HepG2 (cell line): ENCODE results near the gene ATP2B2. TPM values are rescaled to one million over a fixed set of nuclear protein-coding genes. Genes with fewer than 3 reads are reported as not detected.

ENCODE experiments used
- ATAC-seq: fragments of 200-7000 bp; cut with Tn5 transposase; 3 replicates; pipeline ENCODE4 v1.9.1; 2020; ENCODE audit warnings: mild to moderate bottlenecking, moderate library complexity
- BruUV-seq: library from RNA; stranded (reverse); fragments of 400-500 nt; replicated peaks from 2 replicates; lab custom pipeline; 2021; lab: Mats Ljungman, UMichigan
- CTCF ChIA-PET: fragments of 300-600 bp; formaldehyde crosslinking; extraction: SDS; loops from one replicate; lab custom pipeline; 2021; ENCODE audit warnings: low total read pairs, inconsistent platforms, low intra/inter-chr PET ratio; lab: Yijun Ruan, JAX
- POLR2A ChIA-PET: fragments of 350-600 bp; sonication (Branson Sonifier 250); formaldehyde crosslinking; loops from one replicate; lab custom pipeline; 2020; ENCODE audit warnings: antibody characterized with exemption, inconsistent platforms; lab: Yijun Ruan, JAX
- DNase-seq: peaks from one replicate; pipeline ENCODE4 v3.0.0-alpha.2; 2015; ENCODE audit warnings: low spot score
- FAIRE-seq: peaks from 3 replicates; lab custom pipeline; 2011; peaks lifted over from hg19 to GRCh38; lab: Jason Lieb, UNC
- H2AFZ ChIP-seq: one replicate; pipeline ENCODE4 v1.6.1; 2011; ENCODE audit warnings: low read length, inconsistent platforms
- H3K27ac ChIP-seq: fragments of 300-600 bp; 3 replicates; pipeline ENCODE4 v1.8.0; 2011; ENCODE audit warnings: mixed run types, mild to moderate bottlenecking, mixed read lengths, low read length, inconsistent platforms; ENCODE audit not compliant: insufficient read depth; ENCODE audit errors: extremely low read length
- H3K27me3 ChIP-seq, 2 experiments: fragments of 200-600 bp in 1 of 2; 2 replicates in 1 of 2; 3 replicates in 1 of 2; pipeline versions ENCODE4 v1.6.0 to v1.8.0; 2011; ENCODE audit warnings: low read length in 2 of 2, mild to moderate bottlenecking in 2 of 2, moderate library complexity in 2 of 2, inconsistent platforms in 1 of 2; ENCODE audit not compliant: insufficient read depth in 2 of 2, control insufficient read depth in 1 of 2
- H3K36me3 ChIP-seq, 2 experiments: fragments of 200-600 bp in 1 of 2; replicated peaks in 1 of 2; 2 replicates in 1 of 2; 3 replicates in 1 of 2; pipeline versions ENCODE4 v1.5.1 to v1.8.0; 2011; ENCODE audit warnings: low read length in 2 of 2, inconsistent platforms in 1 of 2; ENCODE audit not compliant: insufficient read depth in 2 of 2, control insufficient read depth in 1 of 2
- H3K4me1 ChIP-seq: 2 replicates; pipeline ENCODE4 v1.5.1; 2012; ENCODE audit warnings: low read length, inconsistent platforms; ENCODE audit not compliant: insufficient read depth
- H3K4me2 ChIP-seq: 2 replicates; pipeline ENCODE4 v1.6.0; 2011; ENCODE audit warnings: low read depth, low read length, inconsistent platforms
- H3K4me3 ChIP-seq, 3 experiments: fragments of 200-600 bp in 1 of 3; sonication (generic), shearing (Covaris generic) in 1 of 3; replicated peaks in 1 of 3; 2 replicates each; pipeline ENCODE4 v1.5.1; 2011 to 2016; ENCODE audit warnings: low read length in 3 of 3, inconsistent platforms in 2 of 3, low read depth in 2 of 3, mild to moderate bottlenecking in 2 of 3, control low read depth in 1 of 3, mixed read lengths in 1 of 3; ENCODE audit not compliant: insufficient read depth in 1 of 3
- H3K79me2 ChIP-seq: one replicate; pipeline ENCODE4 v1.6.1; 2011; ENCODE audit warnings: low read length, inconsistent platforms; ENCODE audit not compliant: insufficient read depth
- H3K9ac ChIP-seq: 2 replicates; pipeline ENCODE4 v1.6.0; 2011; ENCODE audit warnings: mild to moderate bottlenecking, low read depth, low read length, inconsistent platforms; ENCODE audit not compliant: insufficient read depth
- H3K9me3 ChIP-seq: 2 replicates; pipeline ENCODE4 v1.5.1; 2012; ENCODE audit warnings: mild to moderate bottlenecking, low read length
- H4K20me1 ChIP-seq: 2 replicates; pipeline ENCODE4 v1.6.0; 2011; ENCODE audit warnings: inconsistent platforms, mild to moderate bottlenecking, low read length, moderate library complexity; ENCODE audit not compliant: insufficient read depth
- ADNP ChIP-seq: sonication (generic); formaldehyde crosslinking; IDR thresholded peaks from 2 replicates; pipeline ENCODE4 v1.4.0; 2020; ENCODE audit warnings: missing genetic modification reagents
- EHMT2 ChIP-seq: fragments of 200-600 bp; sonication (generic); IDR thresholded peaks from 2 replicates; pipeline ENCODE4 v1.7.0; 2017; ENCODE audit warnings: antibody characterized with exemption, low read depth, low read length, borderline replicate concordance
- MTA3 ChIP-seq: sonication (generic); formaldehyde crosslinking; IDR thresholded peaks from 2 replicates; pipeline ENCODE4 v1.4.0; 2020; ENCODE audit warnings: missing genetic modification reagents
- NONO ChIP-seq, 2 experiments: fragments of 450-650 bp in 1 of 2; sonication (generic) in 1 of 2; formaldehyde crosslinking in 1 of 2; IDR thresholded peaks in 1 of 2; conservative IDR thresholded peaks in 1 of 2; 2 replicates each; pipeline versions ENCODE4 v1.6.1 to v1.8.0; 2017 to 2022; ENCODE audit warnings: mild to moderate bottlenecking in 1 of 2, missing genetic modification reagents in 1 of 2, moderate library complexity in 1 of 2
- PREB ChIP-seq: sonication (generic); formaldehyde crosslinking; IDR thresholded peaks from 2 replicates; pipeline ENCODE4 v1.4.0; 2020; ENCODE audit warnings: missing genetic modification reagents
- ZBTB37 ChIP-seq: sonication (generic); formaldehyde crosslinking; IDR thresholded peaks from 2 replicates; pipeline ENCODE4 v1.4.0; 2020; ENCODE audit warnings: mild to moderate bottlenecking, missing genetic modification reagents
- ZFP82 ChIP-seq: sonication (generic); formaldehyde crosslinking; IDR thresholded peaks from 2 replicates; pipeline ENCODE4 v1.5.1; 2020; ENCODE audit warnings: mild to moderate bottlenecking, missing genetic modification reagents, borderline replicate concordance
- ZHX2 ChIP-seq, 2 experiments: sonication (generic) in 1 of 2; formaldehyde crosslinking in 1 of 2; IDR thresholded peaks; 2 replicates each; pipeline versions ENCODE4 v1.6.1 to v1.9.0; 2014 to 2022; ENCODE audit warnings: antibody characterized with exemption in 1 of 2, borderline replicate concordance in 1 of 2, inconsistent platforms in 1 of 2, low read depth in 1 of 2, missing genetic modification reagents in 1 of 2
- ZNF207 ChIP-seq: fragments of 450-650 bp; IDR thresholded peaks from 2 replicates; pipeline ENCODE4 v1.6.1; 2016; ENCODE audit warnings: antibody characterized with exemption, borderline replicate concordance
- ZNF619 ChIP-seq: sonication (generic); formaldehyde crosslinking; IDR thresholded peaks from 2 replicates; pipeline ENCODE4 v1.4.0; 2020; ENCODE audit warnings: mild to moderate bottlenecking, missing genetic modification reagents
- ZNF710 ChIP-seq: sonication (generic); formaldehyde crosslinking; IDR thresholded peaks from 2 replicates; pipeline ENCODE4 v1.5.0; 2020; ENCODE audit warnings: mild to moderate bottlenecking, missing genetic modification reagents, borderline replicate concordance
- ZNF766 ChIP-seq: sonication (generic); formaldehyde crosslinking; IDR thresholded peaks from 2 replicates; pipeline ENCODE4 v1.5.0; 2020; ENCODE audit warnings: missing genetic modification reagents, borderline replicate concordance
- ZNF83 ChIP-seq: sonication (generic); formaldehyde crosslinking; IDR thresholded peaks from 2 replicates; pipeline ENCODE4 v1.4.0; 2020; ENCODE audit warnings: missing genetic modification reagents, mild to moderate bottlenecking, borderline replicate concordance
- WGBS: methylation state at CpG from one replicate; pipeline ENCODE4 v1.1.6; 2017; ENCODE audit warnings: low lambda C conversion rate; 5-methylcytosine and 5-hydroxymethylcytosine counted together
- in situ Hi-C: cut with HindIII; loops from 2 replicates; pipeline ENCODE4 v1.10.0; 2017; ENCODE audit warnings: low pct_unique_long_range_greater_than_20kb; ENCODE audit not compliant: extremely low pct_ligation_motif_present
- intact Hi-C: fragments of 100-400 bp; cut with micrococcal nuclease; formaldehyde crosslinking; loops from one replicate; pipeline ENCODE4 v1.10.0; 2022; ENCODE audit not compliant: unreplicated experiment
- polyA plus RNA-seq, 8 experiments: library from polyadenylated mRNA; depleted of rRNA in 3 of 8; stranded (reverse) in 7 of 8; unstranded in 1 of 8; fragments of >200 nt; fragmentation: Illumina TruSeq in 4 of 8; extraction: Trizol in 4 of 8; gene quantifications; 2 replicates each; pipeline versions ENCODE4 v1.2.1 to v1.2.3, GENCODE V29; 2011 to 2016; ENCODE audit warnings: low read depth in 4 of 8, missing spikeins in 1 of 8, mixed read lengths in 1 of 8; ENCODE audit not compliant: insufficient read depth in 1 of 8
- total RNA-seq, 5 experiments: library from RNA; depleted of rRNA; stranded (reverse); fragments of >200 nt; fragmentation: Illumina TruSeq; extraction: Trizol; gene quantifications; 2 replicates each; pipeline ENCODE4 v1.2.3, GENCODE V29; 2016; ENCODE audit warnings: low read depth in 1 of 5

Gene ATP2B2
- total and polyA plus RNA-seq, 2 of the 13 experiments (the other 11 are each of a cell fraction or from before 2014, with no cell fraction given): 1.5 to 2.3 TPM

- no peak for FAIRE-seq
- H3K27me3 ChIP-seq: no peaks in the 10 kb centered on the region
- H4K20me1 ChIP-seq: no peaks in the 10 kb centered on the region
- in situ Hi-C loops (no loop called here), intact Hi-C loops (no loop called here)
- ATAC-seq: no peak
- H2AFZ ChIP-seq: no peak overlapping the region
- BruUV-seq: no TSS peak
- no peaks in the 10 kb centered on the region for H3K9me3 ChIP-seq
- no peak overlapping the region for H3K4me3 ChIP-seq
- DNase-seq: no peak
- peaks cover 15 to 36% of the 10 kb centered on the region in 2 experiments; a peak in 4 of 5 replicates for H3K36me3 ChIP-seq
- CTCF ChIA-PET: no interaction called here
- peaks cover 4% of the 10 kb centered on the region for H3K4me1 ChIP-seq
- H3K27ac ChIP-seq: no peak overlapping the region
- H3K79me2 ChIP-seq: no peaks in the 10 kb centered on the region
- no peak overlapping the region for H3K4me2 ChIP-seq
- 98% methylated on average over 5 of the region's 5 CpGs for WGBS
- POLR2A ChIA-PET: interaction anchor here (1.1 to 2.2 kb wide), 2 partner anchors 36 to 38 kb away, joined by 4 to 6 read pairs; partner anchors contain the start of gene TATDN2
- H3K9ac ChIP-seq: no peak overlapping the region
- TF ChIP-seq ZNF83 (CRISPR knock-in tag): no peak
- TF ChIP-seq ADNP (CRISPR knock-in tag): no peak
- TF ChIP-seq ZNF619 (CRISPR knock-in tag): no peak
- no peak for TF ChIP-seq PREB (CRISPR knock-in tag)
- TF ChIP-seq ZBTB37: no peak
- no peak for TF ChIP-seq EHMT2
- no peak for TF ChIP-seq ZFP82 (CRISPR knock-in tag)
- no peak for TF ChIP-seq NONO (IDR thresholded peaks at IDR 0.05)
- TF ChIP-seq NONO (CRISPR knock-in tag; conservative IDR thresholded peaks at IDR 0.05): no peak
- no peak for TF ChIP-seq ZNF766 (CRISPR knock-in tag)
- no peak for TF ChIP-seq ZHX2 (IDR thresholded peaks at IDR 0.05; ENCODE audit: low read depth)
- no peak for TF ChIP-seq ZHX2 (CRISPR knock-in tag; IDR thresholded peaks at IDR 0.05; ENCODE audit: borderline replicate concordance)
- TF ChIP-seq ZNF710 (CRISPR knock-in tag): no peak
- no peak for TF ChIP-seq ZNF207
- TF ChIP-seq MTA3: no peak
Observed at GRCh38 chr3:10286133-10286524, 219.3 kb downstream of the ATP2B2 start.
